ENCODE results near the gene CLCN7. TPM values are rescaled to one million over a fixed set of nuclear protein-coding genes. Genes with fewer than 3 reads are reported as not detected.

Gene CLCN7
- total and polyA plus RNA-seq, 9 of the 15 experiments (the other 6 are each of a cell fraction or from before 2014, with no cell fraction given) = 0.06 to 126 (median 18.7) TPM

- H4K20me1 ChIP-seq (replicated peaks; ENCODE audit: control insufficient read depth, insufficient read depth, low read length) = 0 out of 2 replicates have a peak, but pooled peaks cover 5% of the 10 kb centered on the region
- BruUV-seq (replicated peaks) = no TSS peak
- H3K4me3 ChIP-seq = no peak overlapping the region
- peaks cover 0 to 16% of the 10 kb centered on the region in 2 experiments; a peak in 2 of 5 replicates for H3K4me1 ChIP-seq (replicated peaks in 1 of 2; ENCODE audit: control insufficient read depth in 2 of 2, insufficient read depth in 2 of 2, low read length in 2 of 2)
- in situ Hi-C loops (cut with MboI) (no loop called here), intact Hi-C loops (cut with micrococcal nuclease) (no loop called here)
- H2AFZ ChIP-seq (ENCODE audit: low read depth, low read length) = no peak overlapping the region
- no peak overlapping the region for H3K27ac ChIP-seq (ENCODE audit: extremely low read depth, low read depth, low read length)
- FAIRE-seq (no peak), DNase-seq (ENCODE audit: extremely low read depth in 1 of 4, low spot score in 3 of 4) (no peak), ATAC-seq (no peak)
- no peaks in the 10 kb centered on the region for H3K79me2 ChIP-seq (ENCODE audit: control insufficient read depth, insufficient read depth, low read length)
- ChIA-PET POLR2A (interaction anchor here (0.5 kb wide), 1 partner anchor 74 kb away, joined by 4 read pairs; no protein-coding TSS in a partner anchor), CTCF (ENCODE audit: low intra/inter-chr PET ratio) (no interaction called here)
- no peaks in the 10 kb centered on the region for H3K27me3 ChIP-seq (ENCODE audit: control insufficient read depth in 2 of 2, insufficient read depth in 2 of 2, low read length in 2 of 2)
- H3K4me2 ChIP-seq (ENCODE audit: insufficient read depth, low read length) = no peak overlapping the region
- peaks cover 61% of the 10 kb centered on the region; the same call in 2 of the 3 replicates for H3K36me3 ChIP-seq (ENCODE audit: control insufficient read depth, insufficient read depth, low read length)
- H3K9me3 ChIP-seq (replicated peaks; ENCODE audit: control insufficient read depth, insufficient read depth, low read depth, low read length) = no peaks in the 10 kb centered on the region
- H3K9me1 ChIP-seq (ENCODE audit: control insufficient read depth, insufficient read depth, low read length) = peaks cover 2% of the 10 kb centered on the region
- 77% methylated on average over 8 of the region's 10 CpGs for WGBS (ENCODE audit: insufficient coverage, low coverage, missing lambda C conversion rate)
- H3K9ac ChIP-seq (ENCODE audit: insufficient read depth in 1 of 2, low read depth in 2 of 2, low read length in 2 of 2) = no peak overlapping the region; a peak in 1 of 4 replicates
- no peak for TF ChIP-seq ZNF609 (CRISPR knock-in tag; IDR thresholded peaks at IDR 0.05; ENCODE audit: borderline replicate concordance)
- TF ChIP-seq ATF4 (CRISPR knock-in tag; IDR thresholded peaks at IDR 0.05) = no peak
- TF ChIP-seq ETV5 (CRISPR knock-in tag; IDR thresholded peaks at IDR 0.05; ENCODE audit: low read depth) = no peak
- no peak for TF ChIP-seq SRSF3 (IDR thresholded peaks at IDR 0.05; ENCODE audit: insufficient read depth, low read length)
- no peak for TF ChIP-seq RBM17 (IDR thresholded peaks at IDR 0.05; ENCODE audit: borderline replicate concordance, low read depth, low read length)
- no peak for TF ChIP-seq CBX2 (IDR thresholded peaks at IDR 0.05; ENCODE audit: insufficient read depth, low read length, poor library complexity, severe bottlenecking)
- no peak for TF ChIP-seq ETV1 (tag; conservative IDR thresholded peaks at IDR 0.05; ENCODE audit: low read depth)
- TF ChIP-seq ZFP1 (CRISPR knock-in tag; IDR thresholded peaks at IDR 0.05) = no peak
- no peak for TF ChIP-seq KLF1 (tag; IDR thresholded peaks at IDR 0.05)
- no peak for TF ChIP-seq NFE2 (IDR thresholded peaks at IDR 0.05; ENCODE audit: low read depth)
- TF ChIP-seq HOXB6 (CRISPR knock-in tag; IDR thresholded peaks at IDR 0.05; ENCODE audit: borderline replicate concordance) = no peak
- no peak for TF ChIP-seq HDAC1 (IDR thresholded peaks at IDR 0.05)
- TF ChIP-seq CCNT2 (IDR thresholded peaks at IDR 0.05; ENCODE audit: borderline replicate concordance, extremely low read depth, insufficient read length, low read depth, low read length) = no peak
- TF ChIP-seq TAF15 (IDR thresholded peaks at IDR 0.05; ENCODE audit: low read depth, low read length) = no peak
- TF ChIP-seq BHLHE40 (IDR thresholded peaks at IDR 0.05; ENCODE audit: low read length) = no peak
Observed at GRCh38 chr16:1459967-1460366, 14.9 kb downstream of the CLCN7 start.

Data from K562 (cell line).